NCI-H2107 (cell line): Measurements from ENCODE around the gene GZMM.

Experiments used
- DNase-seq: peaks from one replicate; lab custom pipeline; 2025; lab: John Stamatoyannopoulos, UW

GZMM gene

GRCh38 chr19:535017-535835 is 8.6 kb upstream of the GZMM start:
- DNase-seq = no peak

DNA sequence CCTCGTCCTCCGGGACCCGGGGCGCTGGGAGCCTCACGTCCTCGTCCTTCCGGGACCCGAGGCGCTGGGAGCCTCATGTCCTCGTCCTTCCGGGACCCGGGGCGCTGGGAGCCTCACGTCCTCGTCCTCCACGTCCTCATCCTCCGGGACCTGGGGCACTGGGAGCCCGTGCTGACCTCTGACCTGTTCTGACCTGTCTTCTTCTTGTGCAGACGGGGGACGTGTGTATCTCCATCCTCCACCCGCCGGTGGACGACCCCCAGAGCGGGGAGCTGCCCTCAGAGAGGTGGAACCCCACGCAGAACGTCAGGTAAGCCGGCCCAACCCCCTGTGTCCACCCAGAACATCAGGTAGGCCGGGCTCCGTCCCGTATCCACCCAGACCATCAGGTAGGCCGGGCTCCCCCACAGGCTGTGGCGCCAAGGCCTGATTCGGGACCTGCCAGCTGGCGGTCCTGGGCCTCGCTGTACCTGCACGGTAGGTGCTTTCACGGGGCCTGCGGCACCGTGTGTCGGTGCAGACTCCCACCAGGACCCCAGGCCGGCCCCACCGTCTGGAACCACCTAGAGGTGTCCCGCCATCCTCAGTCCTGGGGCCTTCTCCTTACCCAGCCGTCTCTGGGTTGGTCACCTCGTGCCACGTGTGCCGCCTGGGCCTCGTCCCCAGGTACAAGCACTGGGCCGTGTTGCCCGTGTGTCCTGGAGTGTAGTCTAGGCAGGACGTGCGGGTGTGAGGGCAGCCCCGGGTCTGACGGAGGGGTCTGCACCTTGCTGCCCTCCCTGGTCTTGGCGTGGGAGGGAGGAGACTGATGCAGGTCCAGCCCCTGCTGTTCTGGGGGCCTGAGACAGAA is 7.6 kb upstream of the GZMM start:
- no peak for DNase-seq

DNA sequence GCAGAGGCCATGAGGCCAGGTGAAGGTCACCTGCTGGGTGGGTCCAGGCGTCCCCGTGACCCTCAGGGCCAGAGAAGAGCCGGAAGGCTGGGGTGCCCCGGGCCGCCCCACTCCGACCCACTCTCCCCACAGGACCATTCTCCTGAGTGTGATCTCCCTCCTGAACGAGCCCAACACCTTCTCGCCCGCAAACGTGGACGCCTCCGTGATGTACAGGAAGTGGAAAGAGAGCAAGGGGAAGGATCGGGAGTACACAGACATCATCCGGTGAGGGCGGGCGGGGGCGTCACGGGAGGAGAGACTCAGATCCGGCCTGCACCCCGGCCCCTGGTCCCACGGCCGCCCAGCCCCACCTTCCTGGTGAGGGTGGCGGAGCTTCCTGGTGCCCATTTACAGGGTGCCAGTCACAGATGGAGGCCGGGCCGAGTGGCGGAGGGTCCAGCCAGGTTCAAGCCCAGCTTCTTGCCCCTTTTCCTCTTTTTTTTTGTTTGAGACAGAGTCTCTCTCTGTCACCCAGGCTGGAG is 6.9 kb upstream of the GZMM start:
- DNase-seq = no peak

DNA sequence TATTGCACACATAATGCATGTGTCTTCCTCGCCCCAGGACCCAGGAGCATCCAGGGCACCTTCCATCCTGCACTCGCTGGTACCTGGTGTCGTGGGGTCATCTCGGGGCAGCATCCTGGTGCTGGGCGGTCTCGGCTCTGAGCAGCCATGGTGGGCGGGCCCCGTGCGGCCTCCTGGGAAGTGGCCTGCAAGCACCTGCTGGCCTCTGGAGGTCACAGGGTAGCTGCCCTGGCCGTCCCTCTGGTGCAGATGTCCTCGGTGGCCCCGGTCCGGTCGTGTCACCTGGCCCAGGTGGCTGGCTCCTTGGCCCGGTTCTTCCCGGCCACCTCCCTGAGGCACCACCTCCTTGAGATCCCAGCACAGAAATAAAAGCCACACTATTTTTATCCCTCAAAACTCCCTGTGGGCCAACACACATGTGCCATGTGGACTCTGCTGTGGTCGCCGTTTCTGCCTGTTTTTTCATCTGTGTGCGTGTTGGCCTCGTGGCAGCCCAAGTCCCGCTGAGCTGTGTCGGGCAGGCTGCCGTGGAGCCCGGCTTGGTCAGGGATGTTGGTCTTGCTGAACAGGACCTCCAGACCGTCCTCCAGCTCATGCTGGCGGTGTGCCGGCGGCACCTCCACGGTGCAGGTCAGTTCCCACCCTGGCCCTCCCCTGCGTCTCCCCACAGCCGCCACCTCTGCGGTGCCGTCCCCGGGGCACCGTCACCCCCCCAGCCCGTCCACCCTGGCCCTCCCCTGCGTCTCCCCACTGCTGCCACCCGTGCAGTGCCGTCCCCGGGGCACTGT is 5.0 kb upstream of the GZMM start:
- DNase-seq = no peak

DNA sequence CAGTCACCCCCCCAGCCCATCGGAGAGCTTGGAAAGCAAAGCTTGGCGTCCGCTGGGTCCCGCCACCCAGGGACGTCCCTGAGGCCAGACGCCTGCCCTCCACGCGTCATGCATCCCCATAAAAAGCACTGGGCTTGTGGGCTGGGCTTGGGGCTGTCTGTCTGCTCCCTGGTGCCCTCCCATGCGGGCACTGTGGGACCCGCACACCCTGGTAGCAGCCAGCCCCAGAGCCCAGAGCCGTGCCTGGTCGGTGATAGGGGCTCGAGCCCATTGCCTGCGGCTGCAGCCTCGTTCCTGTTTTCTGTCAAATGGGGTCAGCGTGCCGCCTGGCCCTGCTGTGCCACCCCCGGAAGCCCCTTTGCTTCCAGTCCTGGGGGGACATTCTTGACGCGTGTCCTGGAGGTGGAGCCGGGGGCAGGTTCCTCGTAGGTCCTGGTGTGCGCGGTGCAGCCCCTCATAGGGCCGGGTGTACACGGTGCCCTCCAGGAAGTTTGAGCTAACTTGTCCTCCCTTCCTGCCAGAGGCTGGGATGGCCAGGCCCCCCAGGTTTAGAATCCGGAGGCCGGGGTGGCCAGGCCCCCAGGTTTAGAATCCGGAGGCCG is 4.3 kb upstream of the GZMM start:
- no peak for DNase-seq

- no peak for DNase-seq
Observed at GRCh38 chr19:540867-541637, 2.8 kb upstream of the GZMM start.

GRCh38 chr19:541699-542098 is 2.2 kb upstream of the GZMM start:
- DNase-seq = no peak

DNA sequence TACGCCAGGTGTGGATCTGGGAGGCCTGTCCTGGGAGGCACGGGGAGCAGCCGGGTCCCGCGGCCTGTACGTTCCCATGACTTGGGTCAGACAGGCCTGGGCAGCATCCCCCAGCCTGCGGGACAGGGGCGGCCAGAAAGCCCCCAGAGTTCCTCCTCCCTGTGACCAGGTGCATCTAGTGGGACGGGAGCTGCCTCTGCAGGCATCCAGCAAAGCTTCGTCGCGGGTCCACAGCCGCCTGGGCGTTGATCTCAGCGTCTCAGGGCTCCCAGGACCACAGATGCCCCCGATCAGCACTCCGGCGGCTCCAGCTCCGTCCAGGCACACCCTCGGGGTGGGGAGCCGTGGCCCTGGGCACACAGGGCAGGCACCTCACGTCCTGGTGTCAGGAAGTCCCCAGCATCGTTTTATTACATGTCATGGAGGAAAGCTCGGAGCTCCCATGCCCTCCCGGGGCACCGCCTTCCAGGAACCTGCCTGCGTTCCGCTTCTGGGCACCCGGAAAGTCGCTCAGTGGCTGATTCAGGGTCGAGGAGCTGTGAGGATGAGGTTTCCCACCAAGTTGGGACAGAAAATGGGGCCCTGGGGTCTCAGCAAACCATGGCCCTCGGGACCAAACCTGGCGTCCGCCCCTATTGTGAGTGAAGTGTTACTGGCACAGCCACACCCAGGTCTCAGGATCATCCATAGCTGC is 1.5 kb upstream of the GZMM start:
- no peak for DNase-seq

- DNase-seq = no peak
Observed at GRCh38 chr19:547117-547516, 3.3 kb downstream of the GZMM start.

DNA sequence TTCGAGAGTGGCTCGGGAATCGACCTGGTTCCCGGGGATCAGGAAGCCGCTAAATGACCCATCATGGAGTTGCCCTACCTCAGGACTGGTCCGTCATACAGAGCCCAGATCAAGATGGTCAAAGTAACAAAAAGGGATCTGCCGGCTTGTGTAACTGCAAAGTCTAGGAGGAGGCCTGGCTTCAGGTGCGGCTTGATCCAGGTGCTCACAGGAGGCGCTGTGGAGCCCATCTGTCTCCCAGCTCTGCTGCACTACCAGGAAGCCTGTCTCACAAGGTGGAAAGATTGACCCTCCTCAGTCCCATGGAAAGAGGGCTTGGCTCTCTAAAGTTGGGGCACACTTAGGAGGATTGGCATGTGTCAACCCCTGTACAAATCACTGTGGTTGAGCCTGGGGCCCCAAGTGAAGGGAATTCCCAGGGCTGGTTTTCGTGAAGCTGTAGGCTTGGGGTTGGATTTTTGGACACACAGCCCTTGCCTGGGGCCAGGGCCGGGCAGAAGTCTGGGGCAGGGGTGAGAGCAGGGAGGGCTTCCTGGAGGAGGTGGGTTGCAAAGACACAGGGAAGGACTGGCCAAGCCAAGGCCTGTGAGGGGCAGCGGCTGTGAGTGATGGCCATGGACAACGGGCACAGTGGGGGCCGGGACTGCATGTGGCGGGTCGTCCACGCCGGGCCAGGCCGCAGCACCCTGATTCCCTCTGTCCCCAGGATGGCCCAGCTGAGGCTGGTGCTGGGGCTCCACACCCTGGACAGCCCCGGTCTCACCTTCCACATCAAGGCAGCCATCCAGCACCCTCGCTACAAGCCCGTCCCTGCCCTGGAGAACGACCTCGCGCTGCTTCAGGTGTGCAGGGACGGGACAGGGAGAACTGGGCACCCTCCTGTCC is 4.2 kb downstream of the GZMM start:
- DNase-seq = no peak

- DNase-seq = no peak
Observed at GRCh38 chr19:548886-549830, 5.3 kb downstream of the GZMM start.

DNA sequence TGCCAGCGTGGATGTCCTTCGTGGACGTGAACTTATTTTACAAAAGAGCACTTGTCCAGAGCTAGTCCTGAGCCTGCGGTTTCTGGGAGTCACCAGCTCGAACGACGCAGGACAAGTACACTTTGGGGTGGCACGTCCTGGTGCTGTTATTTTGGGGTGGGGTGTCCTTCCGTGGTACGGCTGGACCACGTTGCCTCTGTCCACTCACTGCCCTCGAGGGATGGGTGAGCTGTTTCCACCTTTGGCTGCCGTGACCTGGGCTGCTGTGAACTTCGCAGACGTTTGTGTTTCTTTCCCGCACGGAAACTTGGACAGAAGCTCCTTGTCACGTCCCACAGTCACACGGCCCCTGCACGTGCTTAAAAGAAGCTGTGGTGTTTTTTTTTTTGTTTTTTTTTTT is 11.0 kb downstream of the GZMM start:
- no peak for DNase-seq

- DNase-seq = no peak
Observed at GRCh38 chr19:555474-555808, 11.6 kb downstream of the GZMM start.

- DNase-seq = no peak
Observed at GRCh38 chr19:556611-557382, 12.9 kb downstream of the GZMM start.

GRCh38 chr19:558770-559439 is 15.1 kb downstream of the GZMM start:
- no peak for DNase-seq

DNA sequence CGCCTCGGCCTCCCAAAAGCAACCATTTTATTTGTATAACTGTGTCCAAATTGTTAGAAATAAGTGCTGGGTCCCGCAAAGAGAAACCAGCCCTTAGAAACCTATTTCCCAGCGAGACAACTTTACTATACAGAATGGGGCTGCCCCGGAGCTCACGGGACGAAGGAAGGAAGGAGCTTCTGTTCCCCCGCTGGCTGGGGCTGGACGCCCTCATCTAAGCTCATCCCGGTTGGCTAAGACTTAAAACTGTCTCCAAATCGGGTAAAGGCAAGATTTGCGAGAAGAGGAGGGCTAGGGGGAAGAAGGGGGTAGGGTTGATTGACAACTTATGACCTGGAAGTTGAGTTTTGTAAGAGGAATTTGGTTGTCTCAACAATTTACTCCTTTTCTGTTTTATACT is 16.3 kb downstream of the GZMM start:
- no peak for DNase-seq

DNA sequence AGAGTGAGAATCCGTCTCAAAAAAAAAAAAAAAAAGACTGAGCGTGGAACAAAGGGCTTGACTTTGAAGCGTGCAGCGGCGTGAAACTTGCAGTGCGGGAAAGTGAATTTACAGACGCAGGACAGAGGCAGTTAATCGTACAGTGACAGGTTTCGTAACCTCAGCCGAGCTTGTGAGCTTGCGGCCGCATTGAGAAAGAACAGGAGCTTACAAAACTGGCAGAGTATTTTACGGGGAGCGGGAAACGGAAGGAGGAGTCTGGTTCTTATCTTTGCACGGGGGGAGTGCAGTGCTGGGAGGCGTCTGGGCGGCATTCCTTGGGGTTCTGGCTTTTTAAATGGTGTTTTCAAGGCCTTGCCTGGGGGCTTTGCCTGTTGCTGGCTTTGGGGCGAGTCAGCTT is 22.6 kb downstream of the GZMM start:
- DNase-seq = no peak
